ENCODE data around the gene RXRA.

Gene RXRA

GRCh38 chr9:134332266-134332665 lies 6.0 kb downstream of the RXRA start:
- DNase-seq (ENCODE audit: extremely low read depth, low read depth) = no peak
- TF ChIP-seq CTCF (IDR thresholded peaks at IDR 0.05; ENCODE audit: low read depth, low read length) = no peak

GRCh38 chr9:134332841-134333233 lies 6.6 kb downstream of the RXRA start:
- DNase-seq (ENCODE audit: extremely low read depth, low read depth) = no peak

GRCh38 chr9:134333234-134333873 lies 7.1 kb downstream of the RXRA start:
- DNase-seq (ENCODE audit: extremely low read depth, low read depth) = no peak
- TF ChIP-seq CTCF (IDR thresholded peaks at IDR 0.05; ENCODE audit: low read depth, low read length) = no peak

More at GRCh38 chr9:134332841-134333233, 6.6 kb downstream of the RXRA start:
- TF ChIP-seq CTCF (IDR thresholded peaks at IDR 0.05; ENCODE audit: low read depth, low read length) = no peak

GRCh38 chr9:134333874-134334581 lies 7.8 kb downstream of the RXRA start:
- no peak for TF ChIP-seq CTCF (IDR thresholded peaks at IDR 0.05; ENCODE audit: low read depth, low read length)
- no peak for DNase-seq (ENCODE audit: extremely low read depth, low read depth)

- DNase-seq (ENCODE audit: extremely low read depth, low read depth) = no peak
- no peak for TF ChIP-seq CTCF (IDR thresholded peaks at IDR 0.05; ENCODE audit: low read depth, low read length)
Observed at GRCh38 chr9:134335061-134335460, 8.8 kb downstream of the RXRA start.

GRCh38 chr9:134335486-134336220 lies 9.4 kb downstream of the RXRA start:
- no peak for DNase-seq (ENCODE audit: extremely low read depth, low read depth)
- no peak for TF ChIP-seq CTCF (IDR thresholded peaks at IDR 0.05; ENCODE audit: low read depth, low read length)

- no peak for TF ChIP-seq CTCF (IDR thresholded peaks at IDR 0.05; ENCODE audit: low read depth, low read length)
Observed at GRCh38 chr9:134336228-134336627, 10.0 kb downstream of the RXRA start.

More at GRCh38 chr9:134336228-134336627, 10.0 kb downstream of the RXRA start:
- DNase-seq (ENCODE audit: extremely low read depth, low read depth) = no peak

All from AG09319 (cell line).